NT2/D1 (cell line): ENCODE data around the gene UGGT1.

Source experiments
- SUZ12 ChIP-seq: IDR thresholded peaks from 2 replicates; pipeline ENCODE4 v1.6.1; 2011; ENCODE audit not compliant: insufficient read length, insufficient read depth; ENCODE audit errors: extremely low read depth
- YY1 ChIP-seq: IDR thresholded peaks from 2 replicates; pipeline ENCODE4 v1.6.1; 2011; ENCODE audit not compliant: insufficient read length, insufficient read depth
- ZNF274 ChIP-seq: IDR thresholded peaks from 2 replicates; pipeline ENCODE4 v1.6.1; 2011; ENCODE audit warnings: mild to moderate bottlenecking, low read depth, low read length

DNA sequence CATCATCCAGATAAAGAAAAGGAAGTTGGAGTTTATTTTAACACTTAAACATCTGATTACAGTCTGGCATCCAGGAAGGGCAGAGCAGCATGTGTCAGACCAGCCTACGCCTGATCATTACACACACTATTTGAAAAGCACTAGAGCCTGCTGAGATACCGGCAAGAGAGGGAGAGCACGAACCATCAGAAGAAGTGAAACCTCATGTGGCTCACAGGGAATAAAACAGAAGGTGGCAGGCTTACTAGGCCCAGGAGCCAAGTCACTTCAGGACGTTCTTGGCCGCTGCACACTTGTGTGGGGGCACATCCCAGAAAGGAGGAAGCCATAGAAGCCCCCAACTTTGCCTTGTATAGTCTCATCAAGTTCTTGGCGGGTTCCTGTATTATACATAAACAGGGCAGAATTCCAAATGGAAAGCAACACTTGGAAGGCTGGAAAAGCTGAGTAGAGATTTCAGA is 105.5 kb downstream of the UGGT1 start:
- TF ChIP-seq YY1 (no peak), ZNF274 (no peak), SUZ12 (no peak)
